Endothelial cell of umbilical vein (primary cell): Measurements from ENCODE around the gene AMHR2. TPM values are rescaled to one million over a fixed set of nuclear protein-coding genes. Genes with fewer than 3 reads are reported as not detected.

Experiments used
- BruUV-seq: library from RNA; stranded (reverse); fragments of 400-500 nt; replicated peaks from 2 replicates; lab custom pipeline; 2021; lab: Mats Ljungman, UMichigan
- CTCF ChIA-PET: fragments of 300-600, 350-600 bp; sonication (Branson Sonifier 250); formaldehyde crosslinking; loops from one replicate; lab custom pipeline; 2021; ENCODE audit warnings: antibody characterized with exemption, inconsistent platforms; lab: Charles Lee
- POLR2A ChIA-PET: fragments of 300-600, 350-600 bp; sonication (Branson Sonifier 250); formaldehyde crosslinking; loops from one replicate; lab custom pipeline; 2021; ENCODE audit warnings: antibody characterized with exemption, inconsistent platforms; lab: Charles Lee
- DNase-seq: peaks from one replicate; pipeline ENCODE4 v3.0.0-alpha.2; 2011; ENCODE audit warnings: low read depth, low spot score
- FAIRE-seq: peaks from 2 replicates; lab custom pipeline; 2011; peaks lifted over from hg19 to GRCh38; lab: Jason Lieb, UNC
- H2AFZ ChIP-seq: 2 replicates; pipeline ENCODE4 v1.6.0; 2012; ENCODE audit warnings: low read depth, low read length, control low read depth, inconsistent platforms
- H3K27ac ChIP-seq: 2 replicates; pipeline ENCODE4 v1.5.1; 2011; ENCODE audit warnings: low read depth, mild to moderate bottlenecking, control low read depth, low read length, moderate library complexity; ENCODE audit not compliant: insufficient read depth
- H3K27me3 ChIP-seq, 2 experiments: 2 replicates each; pipeline versions ENCODE4 v1.6.0 to v1.6.1; 2011; ENCODE audit warnings: low read length in 2 of 2, mixed read lengths in 1 of 2; ENCODE audit not compliant: control insufficient read depth in 2 of 2, insufficient read depth in 2 of 2
- H3K36me3 ChIP-seq, 2 experiments: 2 replicates in 1 of 2; 3 replicates in 1 of 2; pipeline ENCODE4 v1.5.1; 2011; ENCODE audit warnings: low read length in 2 of 2, mild to moderate bottlenecking in 1 of 2, moderate library complexity in 1 of 2; ENCODE audit not compliant: control insufficient read depth in 2 of 2, insufficient read depth in 2 of 2; ENCODE audit errors: extremely low read depth in 1 of 2
- H3K4me1 ChIP-seq: 3 replicates; pipeline ENCODE4 v1.5.1; 2011; ENCODE audit warnings: mild to moderate bottlenecking, low read length; ENCODE audit not compliant: control insufficient read depth, insufficient read depth; ENCODE audit errors: extremely low read depth
- H3K4me2 ChIP-seq: 2 replicates; pipeline ENCODE4 v1.6.1; 2011; ENCODE audit warnings: low read length, control low read depth, mixed read lengths; ENCODE audit not compliant: insufficient read depth
- H3K4me3 ChIP-seq, 3 experiments: fragments of 200-600 bp in 1 of 3; sonication (generic), shearing (Covaris generic) in 1 of 3; replicated peaks in 1 of 3; 2 replicates each; pipeline ENCODE4 v1.5.1; 2011 to 2016; ENCODE audit warnings: control low read depth in 3 of 3, low read length in 3 of 3, mild to moderate bottlenecking in 2 of 3, inconsistent platforms in 1 of 3, low read depth in 1 of 3, moderate library complexity in 1 of 3; ENCODE audit not compliant: insufficient read depth in 1 of 3
- H3K79me2 ChIP-seq: 2 replicates; pipeline ENCODE4 v1.6.0; 2012; ENCODE audit warnings: low read length, inconsistent platforms; ENCODE audit not compliant: control insufficient read depth, insufficient read depth
- H3K9ac ChIP-seq: replicated peaks from 2 replicates; pipeline ENCODE3; 2011; ENCODE audit warnings: low read length, control low read depth; ENCODE audit not compliant: insufficient read depth; ENCODE audit errors: extremely low read depth
- H3K9me1 ChIP-seq: replicated peaks from 3 replicates; pipeline ENCODE4 v1.6.0; 2011; ENCODE audit warnings: mild to moderate bottlenecking, low read length; ENCODE audit not compliant: control insufficient read depth, insufficient read depth; ENCODE audit errors: extremely low read depth
- H3K9me3 ChIP-seq: replicated peaks from 2 replicates; pipeline ENCODE4 v1.5.1; 2012; ENCODE audit warnings: low read length, inconsistent platforms; ENCODE audit not compliant: control insufficient read depth, insufficient read depth
- H4K20me1 ChIP-seq: replicated peaks from 2 replicates; pipeline ENCODE3; 2011; ENCODE audit warnings: mild to moderate bottlenecking, low read length; ENCODE audit not compliant: control insufficient read depth, insufficient read depth; ENCODE audit errors: extremely low read depth
- EZH2 ChIP-seq: IDR thresholded peaks from 2 replicates; pipeline ENCODE4 v1.6.1; 2012; ENCODE audit warnings: borderline replicate concordance, low read depth, mild to moderate bottlenecking, moderate library complexity, low read length, inconsistent platforms; ENCODE audit not compliant: severe bottlenecking
- FOS ChIP-seq: IDR thresholded peaks from 2 replicates; pipeline ENCODE4 v1.6.1; 2011; ENCODE audit warnings: mild to moderate bottlenecking, low read length, moderate library complexity, borderline replicate concordance; ENCODE audit not compliant: insufficient read depth
- JUN ChIP-seq: IDR thresholded peaks from 2 replicates; pipeline ENCODE4 v1.6.1; 2011; ENCODE audit warnings: borderline replicate concordance, low read depth; ENCODE audit not compliant: insufficient read length, insufficient read depth
- POLR2A ChIP-seq: IDR thresholded peaks from 2 replicates; pipeline ENCODE4 v1.6.1; 2012; ENCODE audit warnings: low read depth, mild to moderate bottlenecking, control low read depth, low read length
- POLR2AphosphoS5 ChIP-seq: IDR thresholded peaks from 2 replicates; pipeline ENCODE4 v1.6.1; 2012; ENCODE audit warnings: low read depth, mild to moderate bottlenecking, control low read depth, low read length, moderate library complexity; ENCODE audit not compliant: insufficient read depth
- dilution Hi-C: fragments of 300-500 bp; cut with MboI; formaldehyde crosslinking; loops from one replicate; pipeline ENCODE4 v1.15.0; 2019; ENCODE audit warnings: low sequenced_read_pairs; ENCODE audit not compliant: extremely low pct_ligation_motif_present
- intact Hi-C: fragments of 100-400 bp; cut with micrococcal nuclease; formaldehyde crosslinking; loops from one replicate; pipeline ENCODE4 v1.10.0; 2022
- polyA plus RNA-seq, 4 experiments: library from polyadenylated mRNA; depleted of rRNA in 3 of 4; stranded (reverse) in 3 of 4; unstranded in 1 of 4; fragments of >200 nt; gene quantifications; 2 replicates each; pipeline versions ENCODE4 v1.2.1 to v1.2.3, GENCODE V29; 2011 to 2012; ENCODE audit warnings: missing spikeins in 1 of 4
- total RNA-seq: library from RNA; stranded (reverse); gene quantifications from 2 replicates; pipeline ENCODE4 v1.2.3, GENCODE V29; 2021
- TF ChIP-seq, protein P1 (sequence below), 2 donors: IDR thresholded peaks; 1 replicate in 1 of 2; 2 replicates in 1 of 2; pipeline ENCODE4 v1.5.1; 2011; ENCODE audit warnings: low read length in 2 of 2, mild to moderate bottlenecking in 2 of 2, moderate library complexity in 2 of 2, control low read depth in 1 of 2, inconsistent platforms in 1 of 2, low read depth in 1 of 2; ENCODE audit not compliant: insufficient read depth in 1 of 2; ENCODE audit errors: extremely low read depth in 1 of 2
- TF ChIP-seq, protein P2 (sequence below): IDR thresholded peaks from 2 replicates; pipeline ENCODE4 v1.6.1; 2011; ENCODE audit not compliant: insufficient read depth, insufficient read length

Gene AMHR2
- total and polyA plus RNA-seq, 2 donors (not counting 3 experiments of a cell fraction or from before 2014, with no cell fraction given) = not detected

DNA sequence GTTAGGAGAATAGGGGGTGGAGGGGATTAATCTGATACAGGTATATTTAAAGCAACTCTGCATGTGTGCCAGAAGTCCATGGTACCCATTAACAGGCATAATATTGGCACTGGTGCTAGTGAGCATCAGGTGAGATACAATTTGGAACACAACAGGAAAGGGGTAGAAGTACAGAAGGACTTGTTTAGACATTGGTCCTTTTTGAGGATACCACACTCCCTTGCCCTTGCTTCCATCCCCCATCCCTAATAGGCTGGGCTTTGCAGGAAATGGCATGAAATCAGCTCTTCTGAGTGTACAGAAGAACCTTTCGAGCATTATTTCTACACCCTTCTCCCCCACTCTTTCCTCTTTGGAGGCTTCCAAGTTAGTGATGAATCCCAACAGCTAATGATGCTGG lies 44.6 kb downstream of the AMHR2 start:
- H3K79me2 ChIP-seq = peaks cover 74% of the 10 kb centered on the region
- no peaks in the 10 kb centered on the region for H3K9me3 ChIP-seq
- H3K9ac ChIP-seq = no peak overlapping the region
- H3K36me3 ChIP-seq = peaks cover 77 to 80% of the 10 kb centered on the region in 2 experiments
- no peak overlapping the region for H3K4me3 ChIP-seq
- intact Hi-C loops (loop anchor here (2.0 kb wide), 1 partner anchor 15 kb away; the partner anchor contains the start of gene PCBP2), dilution Hi-C loops (no loop called here)
- peaks cover 18% of the 10 kb centered on the region for H4K20me1 ChIP-seq
- no peaks in the 10 kb centered on the region for H3K9me1 ChIP-seq
- ChIA-PET POLR2A (no interaction called here), CTCF (interaction anchor here (0.9 to 1.8 kb wide), 2 partner anchors 8 to 14 kb away, joined by 4 to 5 read pairs; no protein-coding TSS in a partner anchor)
- TF ChIP-seq, protein P1, sequence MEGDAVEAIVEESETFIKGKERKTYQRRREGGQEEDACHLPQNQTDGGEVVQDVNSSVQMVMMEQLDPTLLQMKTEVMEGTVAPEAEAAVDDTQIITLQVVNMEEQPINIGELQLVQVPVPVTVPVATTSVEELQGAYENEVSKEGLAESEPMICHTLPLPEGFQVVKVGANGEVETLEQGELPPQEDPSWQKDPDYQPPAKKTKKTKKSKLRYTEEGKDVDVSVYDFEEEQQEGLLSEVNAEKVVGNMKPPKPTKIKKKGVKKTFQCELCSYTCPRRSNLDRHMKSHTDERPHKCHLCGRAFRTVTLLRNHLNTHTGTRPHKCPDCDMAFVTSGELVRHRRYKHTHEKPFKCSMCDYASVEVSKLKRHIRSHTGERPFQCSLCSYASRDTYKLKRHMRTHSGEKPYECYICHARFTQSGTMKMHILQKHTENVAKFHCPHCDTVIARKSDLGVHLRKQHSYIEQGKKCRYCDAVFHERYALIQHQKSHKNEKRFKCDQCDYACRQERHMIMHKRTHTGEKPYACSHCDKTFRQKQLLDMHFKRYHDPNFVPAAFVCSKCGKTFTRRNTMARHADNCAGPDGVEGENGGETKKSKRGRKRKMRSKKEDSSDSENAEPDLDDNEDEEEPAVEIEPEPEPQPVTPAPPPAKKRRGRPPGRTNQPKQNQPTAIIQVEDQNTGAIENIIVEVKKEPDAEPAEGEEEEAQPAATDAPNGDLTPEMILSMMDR (IDR thresholded peaks at IDR 0.05; ENCODE audit: extremely low read depth in 1 of 2, insufficient read depth in 1 of 2, low read depth in 1 of 2, low read length in 2 of 2) = no peak
- no peak for TF ChIP-seq JUN
- TF ChIP-seq FOS = no peak
- TF ChIP-seq POLR2AphosphoS5 = peak; percentile 25
- TF ChIP-seq EZH2 = no peak
- TF ChIP-seq, protein P2, sequence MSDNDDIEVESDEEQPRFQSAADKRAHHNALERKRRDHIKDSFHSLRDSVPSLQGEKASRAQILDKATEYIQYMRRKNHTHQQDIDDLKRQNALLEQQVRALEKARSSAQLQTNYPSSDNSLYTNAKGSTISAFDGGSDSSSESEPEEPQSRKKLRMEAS = no peak
- no peak for TF ChIP-seq POLR2A
- BruUV-seq = no TSS peak
- FAIRE-seq (no peak), DNase-seq (no peak)
- H2AFZ ChIP-seq = no peak overlapping the region
- H3K4me2 ChIP-seq = no peak overlapping the region
- H3K27me3 ChIP-seq = no peaks in the 10 kb centered on the region
- no peak overlapping the region for H3K27ac ChIP-seq
- H3K4me1 ChIP-seq = no peaks in the 10 kb centered on the region
